Hepatocyte (in vitro differentiated cells): ENCODE data around the gene NGEF.
A peak's percentile ranks its signal among the peaks of the same experiment; 100 is the strongest.

Experiments used
- EZH2 ChIP-seq: fragments of 200-600 bp; sonication (generic); IDR thresholded peaks from 2 replicates; pipeline ENCODE4 v1.6.1; 2016; ENCODE audit warnings: antibody characterized with exemption, mild to moderate bottlenecking, borderline replicate concordance
- EZH2phosphoT487 ChIP-seq: fragments of 200-600 bp; sonication (generic); IDR thresholded peaks from one replicate; pipeline ENCODE4 v1.6.1; 2018; ENCODE audit warnings: antibody characterized with exemption, mild to moderate bottlenecking, low read depth, moderate library complexity; ENCODE audit not compliant: unreplicated experiment, severe bottlenecking
- TF ChIP-seq, protein P1 (sequence below): fragments of 200-600 bp; sonication (generic); IDR thresholded peaks from 2 replicates; pipeline ENCODE4 v1.5.1; 2016; ENCODE audit warnings: antibody characterized with exemption, mild to moderate bottlenecking; ENCODE audit not compliant: poor library complexity

- TF ChIP-seq, protein P1, sequence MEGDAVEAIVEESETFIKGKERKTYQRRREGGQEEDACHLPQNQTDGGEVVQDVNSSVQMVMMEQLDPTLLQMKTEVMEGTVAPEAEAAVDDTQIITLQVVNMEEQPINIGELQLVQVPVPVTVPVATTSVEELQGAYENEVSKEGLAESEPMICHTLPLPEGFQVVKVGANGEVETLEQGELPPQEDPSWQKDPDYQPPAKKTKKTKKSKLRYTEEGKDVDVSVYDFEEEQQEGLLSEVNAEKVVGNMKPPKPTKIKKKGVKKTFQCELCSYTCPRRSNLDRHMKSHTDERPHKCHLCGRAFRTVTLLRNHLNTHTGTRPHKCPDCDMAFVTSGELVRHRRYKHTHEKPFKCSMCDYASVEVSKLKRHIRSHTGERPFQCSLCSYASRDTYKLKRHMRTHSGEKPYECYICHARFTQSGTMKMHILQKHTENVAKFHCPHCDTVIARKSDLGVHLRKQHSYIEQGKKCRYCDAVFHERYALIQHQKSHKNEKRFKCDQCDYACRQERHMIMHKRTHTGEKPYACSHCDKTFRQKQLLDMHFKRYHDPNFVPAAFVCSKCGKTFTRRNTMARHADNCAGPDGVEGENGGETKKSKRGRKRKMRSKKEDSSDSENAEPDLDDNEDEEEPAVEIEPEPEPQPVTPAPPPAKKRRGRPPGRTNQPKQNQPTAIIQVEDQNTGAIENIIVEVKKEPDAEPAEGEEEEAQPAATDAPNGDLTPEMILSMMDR: peak; percentile 87
- TF ChIP-seq EZH2 (no peak), EZH2phosphoT487 (no peak)
These were observed 41.1 kb upstream of the NGEF start for GRCh38 chr2:233053928-233054784.
